A172 (cell line): ENCODE measurements around the gene FTSJ3. TPM values are rescaled to one million over a fixed set of nuclear protein-coding genes. Genes with fewer than 3 reads are reported as not detected.

Experiments
- DNase-seq: peaks from one replicate; pipeline ENCODE4 v3.0.0-alpha.2; 2015; ENCODE audit warnings: low spot score
- total RNA-seq: library from RNA; depleted of rRNA; stranded (reverse); fragments of >200 nt; shearing (Covaris generic); gene quantifications from 2 replicates; pipeline ENCODE4 v1.2.3, GENCODE V29; 2014

Gene FTSJ3
- total RNA-seq, 1 experiment from 2014 or later: 48.0 TPM

DNA sequence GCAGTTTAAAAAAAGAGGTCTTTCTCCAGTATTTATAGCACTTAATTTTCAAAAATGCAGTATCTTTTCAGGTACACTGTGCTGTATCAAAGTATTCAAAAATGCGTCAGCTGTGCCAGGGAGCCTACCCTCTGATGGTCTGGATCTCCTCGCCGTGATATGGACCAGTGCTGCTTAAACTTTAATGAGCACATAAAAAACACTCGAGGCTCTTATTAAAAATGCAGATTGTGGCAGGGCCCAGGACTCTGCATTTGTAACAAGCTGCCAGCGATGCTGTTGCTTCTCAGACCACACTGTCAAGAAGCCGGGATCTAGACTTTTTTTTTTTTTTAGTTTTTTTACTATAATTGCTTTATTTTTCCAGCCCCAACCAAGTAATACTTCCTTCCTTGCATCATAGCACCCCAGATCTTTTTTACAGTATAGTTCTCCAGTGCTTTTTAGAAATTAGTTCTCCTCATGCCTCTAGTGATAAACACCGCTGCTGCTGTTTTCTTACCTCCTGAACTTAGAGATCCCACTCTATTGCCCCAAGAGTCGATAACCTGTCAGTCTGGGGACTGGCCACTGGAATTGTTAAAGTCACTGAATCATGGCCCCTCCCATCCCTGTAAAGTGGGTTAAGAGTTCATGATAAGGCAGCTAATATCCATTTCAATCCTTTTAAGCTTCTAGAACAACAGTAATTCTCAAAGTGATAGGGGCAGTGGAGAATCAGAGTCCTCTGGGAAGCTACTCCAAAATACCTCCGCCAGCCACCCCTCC is 16.6 kb upstream of the FTSJ3 start:
- DNase-seq: no peak

DNA sequence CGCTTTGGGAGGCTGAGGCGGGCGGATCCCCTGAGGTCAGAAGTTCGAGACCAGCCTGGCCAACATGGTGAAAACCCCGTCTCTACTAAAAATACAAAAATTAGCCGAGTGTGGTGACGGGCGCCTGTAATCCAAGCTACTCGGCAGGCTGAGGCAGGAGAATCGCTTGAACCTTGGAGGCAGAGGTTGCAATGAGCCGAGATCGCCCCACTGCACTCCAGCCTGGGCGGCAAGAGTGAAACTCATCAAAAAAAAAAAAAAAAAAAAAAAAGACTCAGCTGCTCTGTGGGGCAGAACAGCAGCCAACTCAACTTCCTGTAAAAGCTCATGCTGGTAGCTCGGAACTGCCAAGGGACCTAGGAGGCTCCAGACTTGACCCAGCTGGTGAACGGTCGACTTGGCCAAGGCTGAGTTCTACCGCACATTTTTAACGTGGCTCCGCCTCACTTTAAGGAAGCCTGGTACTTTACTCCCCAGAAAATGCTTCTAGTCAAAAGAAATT is 16.0 kb upstream of the FTSJ3 start:
- DNase-seq: peak; percentile 38

DNA sequence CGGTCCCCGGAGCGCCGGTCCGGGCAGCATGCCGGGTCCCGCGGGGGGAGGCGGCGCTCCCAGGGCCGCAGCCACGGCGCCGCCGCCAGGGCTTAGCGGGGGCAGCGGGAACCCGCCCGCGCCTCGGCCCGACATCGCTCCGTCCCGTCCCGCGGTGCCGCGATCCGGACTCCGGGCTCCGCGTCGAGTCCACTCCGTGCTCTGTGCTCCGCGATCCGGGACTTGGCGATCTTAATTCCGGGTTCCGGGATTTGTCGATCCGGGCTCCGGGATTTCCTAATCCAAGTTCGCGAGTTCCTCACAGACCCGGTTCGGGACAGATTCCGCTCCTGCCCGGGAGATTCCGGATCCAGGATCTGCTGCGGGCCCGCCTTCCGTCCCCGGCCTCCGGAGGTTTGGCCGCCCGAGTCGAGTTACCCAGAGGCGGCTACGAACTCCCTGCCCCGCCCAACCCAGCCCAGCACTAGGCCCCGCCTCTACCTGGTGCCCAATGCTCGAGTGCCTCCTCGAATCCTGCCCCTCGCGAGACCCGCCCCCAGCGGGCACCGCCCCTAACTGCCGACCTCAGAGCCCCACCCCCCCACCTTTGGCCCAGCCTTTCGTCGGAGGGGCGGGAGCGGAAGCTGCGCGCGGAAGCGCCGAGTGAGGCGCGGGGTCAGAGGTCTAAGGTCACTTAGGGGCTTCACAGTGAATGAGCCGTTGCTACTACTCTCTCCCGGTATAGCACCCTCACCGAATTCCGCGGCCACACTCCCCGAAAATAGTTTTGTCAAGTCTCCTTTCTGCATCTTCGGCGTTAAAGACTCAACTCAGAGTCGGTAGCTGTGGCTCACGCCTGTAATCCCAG is 15.3 kb upstream of the FTSJ3 start, which contains the start of gene SMARCD2:
TSS of gene SMARCD2 (minus strand) at position 146 of the 847 bp plus-strand sequence. CDS start at position 135, 11 bp downstream.
- peak; percentile 97 for DNase-seq

DNA sequence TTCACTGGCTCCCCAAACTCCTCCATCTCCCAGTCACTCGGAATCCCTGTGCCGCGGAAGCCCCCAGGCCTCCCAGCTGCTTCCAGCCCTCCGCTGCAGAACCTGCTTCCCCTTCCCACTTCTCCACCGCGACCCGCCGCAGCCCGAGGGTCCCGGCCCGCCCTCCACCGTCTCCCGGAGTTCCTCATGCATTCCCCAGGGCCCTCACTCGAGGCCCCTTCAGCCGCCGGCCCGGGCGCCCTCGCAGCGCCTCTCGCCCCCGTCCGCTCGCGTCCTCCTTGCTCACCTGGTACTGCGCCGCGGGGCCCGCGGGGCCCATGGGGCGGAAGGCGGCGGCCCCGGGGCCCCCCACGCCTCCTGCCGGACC is 14.7 kb upstream of the FTSJ3 start:
- no peak for DNase-seq

DNA sequence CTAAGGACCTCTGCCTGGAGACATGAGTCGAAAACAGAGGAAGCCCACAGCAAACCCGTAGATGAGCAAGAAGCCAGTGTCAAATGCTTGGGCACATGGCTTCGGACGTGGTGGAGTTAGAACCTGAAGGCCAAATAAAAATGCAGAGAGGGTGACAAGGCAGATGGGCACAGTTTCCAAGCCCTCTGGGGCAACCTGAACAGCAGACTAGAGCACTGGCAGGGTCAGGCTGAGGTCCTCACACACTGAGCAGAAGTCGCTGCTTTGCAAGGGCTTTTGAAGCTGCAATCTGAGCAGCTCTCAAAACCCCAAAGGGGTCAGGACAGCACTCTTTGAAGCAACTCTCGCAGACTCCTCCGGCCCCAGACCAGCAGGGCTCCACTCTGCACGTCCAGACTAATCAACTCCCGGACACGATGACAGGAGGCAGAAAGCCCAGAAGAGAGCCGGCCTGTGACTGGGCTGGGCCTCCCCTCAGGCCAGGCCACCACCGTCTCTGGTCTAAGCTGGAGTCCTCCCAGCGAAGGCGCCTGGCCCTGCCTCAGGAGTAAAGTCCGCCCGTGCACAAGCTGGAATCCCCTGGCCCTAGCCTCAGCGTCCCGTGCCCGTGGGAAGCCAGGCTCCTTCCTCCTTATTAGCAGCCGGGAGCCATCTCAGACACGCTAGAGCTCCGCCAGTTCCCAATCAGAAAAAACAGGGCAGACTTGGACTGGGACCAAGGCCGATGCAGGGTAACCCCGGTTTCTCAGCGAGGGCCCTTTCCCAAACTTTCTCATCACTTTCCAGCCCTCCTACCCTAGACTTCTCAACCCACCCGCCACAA is 14.1 kb upstream of the FTSJ3 start:
- DNase-seq: peak; percentile 16

DNA sequence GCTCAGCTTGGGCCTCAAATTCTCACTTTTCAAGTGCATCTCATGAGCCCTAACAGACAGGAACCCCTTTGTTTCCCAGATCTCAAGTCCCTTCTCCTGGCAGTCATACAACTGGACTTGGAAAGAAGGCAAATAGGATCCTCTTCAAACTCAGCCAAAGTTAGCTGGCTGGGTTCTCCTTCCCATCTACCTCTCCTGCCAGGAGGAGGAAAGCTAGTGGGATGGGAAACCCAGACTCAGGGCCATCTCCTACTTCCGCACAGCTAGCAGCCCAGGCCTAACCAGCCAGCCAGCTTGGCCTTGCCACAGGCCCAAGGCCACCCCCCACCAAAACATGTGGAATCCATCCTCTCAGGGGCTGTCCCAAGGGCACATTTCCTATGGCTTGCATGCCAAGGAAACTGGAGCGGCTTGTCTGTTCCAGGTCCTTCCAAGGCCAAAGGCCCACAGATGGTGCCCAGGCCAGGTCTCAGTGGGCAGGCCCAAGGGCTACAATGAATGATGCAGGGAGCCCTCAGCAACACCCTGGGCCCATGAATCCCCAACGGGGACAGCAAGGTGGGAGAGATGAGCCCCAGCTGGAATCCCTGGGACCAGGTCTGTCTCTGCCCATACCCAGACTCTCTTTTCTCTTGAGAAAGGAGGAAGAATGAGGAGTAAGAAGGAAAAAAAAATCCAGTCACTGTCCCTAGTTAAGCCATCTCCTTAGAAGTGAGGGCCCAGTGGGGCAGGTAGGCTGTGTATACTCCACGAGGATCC is 13.3 kb upstream of the FTSJ3 start:
- no peak for DNase-seq

DNA sequence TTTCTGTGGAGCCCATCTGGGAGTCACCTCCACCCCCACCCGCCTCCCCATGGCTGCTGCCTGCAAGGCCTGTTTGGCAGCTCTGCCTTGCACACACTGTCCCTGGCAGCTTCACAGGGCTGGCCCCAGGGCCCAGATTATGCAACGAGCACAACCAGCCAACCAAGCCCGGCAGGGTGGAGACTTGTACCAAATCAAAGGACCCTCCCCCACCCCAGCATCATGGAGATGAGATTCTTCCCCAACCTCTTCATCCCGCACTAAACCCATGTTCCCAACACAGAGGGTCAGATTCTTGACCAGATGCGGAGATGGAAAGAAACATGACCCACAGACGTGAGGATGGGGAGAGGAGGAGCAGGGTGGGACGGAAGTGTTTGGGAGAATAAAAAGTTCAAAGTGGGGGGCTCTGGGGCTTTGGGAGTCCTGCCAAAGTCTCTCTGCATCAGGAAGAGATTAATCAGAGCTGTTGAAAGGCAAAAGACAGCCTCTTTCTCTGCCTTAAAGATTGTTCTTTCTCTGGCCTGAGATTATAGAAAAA is 11.2 kb upstream of the FTSJ3 start:
- no peak for DNase-seq

DNA sequence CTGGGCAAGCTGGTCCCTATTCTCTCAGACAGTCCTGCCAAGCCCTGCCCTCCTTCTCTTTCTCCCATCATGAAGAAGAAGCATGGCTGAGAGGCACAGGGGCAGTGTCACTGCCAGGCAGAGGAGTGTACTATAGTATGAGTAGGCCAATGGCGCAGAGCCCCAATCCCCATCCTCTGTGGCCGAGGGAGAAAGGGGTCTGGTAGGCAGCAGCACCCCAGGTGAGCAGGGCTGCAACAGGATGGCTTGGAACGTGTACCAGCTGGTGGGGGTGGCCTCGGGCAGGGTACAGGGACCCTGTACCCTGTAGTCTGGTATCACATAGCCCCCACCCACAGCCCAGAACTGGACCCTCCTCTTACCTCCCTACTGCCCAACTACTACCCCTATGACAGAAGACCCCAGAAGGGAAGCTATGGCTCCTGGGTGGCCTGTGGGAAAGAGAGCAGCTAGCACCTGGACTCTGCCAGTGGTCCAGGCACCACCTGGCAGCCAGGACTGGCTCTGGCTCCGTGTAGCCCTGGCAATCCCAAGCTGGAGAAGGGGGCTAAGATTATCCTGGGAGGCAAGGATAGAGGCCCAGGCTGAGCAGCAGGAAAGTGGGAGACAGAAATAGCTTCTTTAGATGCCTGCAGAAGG is 10.6 kb upstream of the FTSJ3 start:
- DNase-seq: no peak

DNA sequence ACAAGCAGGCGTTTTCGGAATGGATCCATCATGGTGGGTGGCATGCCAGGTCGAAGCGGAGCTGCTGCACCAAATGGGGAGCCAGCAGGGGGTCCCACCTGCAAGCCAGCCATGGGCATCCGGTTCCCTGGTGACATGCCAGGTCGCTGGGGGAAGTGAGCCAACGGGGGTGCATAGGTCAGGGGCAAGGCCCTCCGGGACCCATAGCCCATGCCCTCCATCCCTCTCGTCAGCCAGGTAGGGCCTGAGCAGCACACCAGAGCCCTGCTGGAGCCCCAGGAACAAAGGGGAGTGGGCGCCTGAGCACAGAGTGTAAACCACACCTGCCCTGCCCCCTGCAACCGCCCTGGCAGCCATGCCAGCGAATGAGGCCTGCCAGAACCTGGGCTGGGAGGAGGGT is 10.0 kb upstream of the FTSJ3 start:
- no peak for DNase-seq

DNA sequence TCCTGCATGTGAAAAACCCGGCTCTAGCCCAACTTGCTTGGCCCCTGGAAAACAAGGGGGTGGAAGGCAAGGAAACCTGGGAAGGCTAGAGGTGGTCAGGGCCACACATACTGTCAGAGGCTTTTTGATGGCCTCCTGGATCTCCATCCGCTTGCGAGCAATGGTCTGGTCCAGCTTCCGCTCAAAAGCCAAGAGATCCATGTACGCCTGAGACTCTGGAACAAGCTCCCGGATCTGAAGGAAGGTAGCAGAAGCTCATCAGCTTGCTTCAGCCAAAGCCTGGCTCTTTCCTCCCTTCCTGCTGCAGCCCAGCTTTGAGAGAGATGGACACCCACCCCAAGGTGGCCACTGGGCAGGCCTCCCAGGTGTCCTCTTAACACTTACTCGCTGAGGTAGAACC is 9.3 kb upstream of the FTSJ3 start:
- no peak for DNase-seq

DNA sequence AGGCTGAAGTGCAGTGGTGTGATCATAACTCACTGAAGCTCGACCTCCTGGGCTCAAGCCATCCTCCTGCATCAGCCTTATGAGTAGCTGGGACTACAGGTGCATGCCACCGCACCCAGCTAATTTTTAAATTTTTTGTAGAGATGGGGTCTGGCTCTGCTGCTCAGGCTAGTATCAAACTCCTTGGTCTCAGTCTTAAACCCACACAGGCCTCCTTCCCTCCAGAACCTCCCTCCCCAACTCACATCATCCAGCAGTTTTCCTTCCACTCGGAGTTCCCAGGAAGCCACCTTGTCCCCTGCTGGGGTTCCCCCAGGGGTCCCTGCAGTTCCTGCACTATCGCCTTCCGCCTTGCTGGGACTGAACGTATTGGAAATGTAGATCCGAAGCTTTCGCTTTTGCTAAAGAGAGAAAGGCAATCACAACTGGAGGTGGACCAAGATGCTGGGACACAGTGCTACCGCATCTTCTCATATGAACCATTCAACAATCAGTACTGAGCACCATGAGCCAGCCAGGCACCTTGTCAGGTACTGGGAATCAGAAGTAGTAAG is 7.8 kb upstream of the FTSJ3 start:
- DNase-seq: no peak

DNA sequence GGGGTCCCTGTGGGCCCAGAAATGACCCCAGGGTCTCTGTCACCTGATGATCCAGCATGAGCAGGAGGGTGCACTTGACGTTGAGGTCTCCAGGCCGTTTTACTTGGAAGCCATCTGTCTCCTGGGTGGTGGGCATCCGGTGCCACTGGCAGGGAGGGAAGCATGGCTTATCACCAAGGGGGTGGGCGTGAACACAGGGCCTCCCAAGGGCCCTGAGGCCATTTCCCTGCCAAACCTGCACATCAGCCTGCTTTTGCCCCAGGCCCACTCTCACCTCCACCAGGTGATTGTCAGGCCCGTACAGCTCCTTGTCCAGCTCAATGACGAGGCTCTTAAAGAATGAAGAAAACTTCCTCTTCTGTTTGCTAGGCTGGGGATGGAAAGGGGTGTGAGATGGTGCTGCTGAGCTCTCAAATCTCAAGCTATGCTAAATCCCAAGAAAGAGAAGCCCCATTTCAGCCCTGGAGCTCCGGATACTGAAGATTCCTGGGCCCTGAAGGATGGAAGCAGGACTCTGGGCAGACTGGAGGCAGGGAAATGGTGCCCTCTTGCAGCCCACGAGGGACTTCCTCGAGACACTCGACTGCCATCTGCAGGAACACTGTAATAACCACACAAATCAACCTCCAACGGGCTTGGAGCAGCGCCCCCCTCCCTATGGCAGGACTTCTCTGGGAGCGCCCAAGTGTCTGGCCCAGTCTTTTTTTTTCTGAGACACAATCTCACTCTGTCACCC is 7.1 kb upstream of the FTSJ3 start:
- peak; percentile 83 for DNase-seq

DNA sequence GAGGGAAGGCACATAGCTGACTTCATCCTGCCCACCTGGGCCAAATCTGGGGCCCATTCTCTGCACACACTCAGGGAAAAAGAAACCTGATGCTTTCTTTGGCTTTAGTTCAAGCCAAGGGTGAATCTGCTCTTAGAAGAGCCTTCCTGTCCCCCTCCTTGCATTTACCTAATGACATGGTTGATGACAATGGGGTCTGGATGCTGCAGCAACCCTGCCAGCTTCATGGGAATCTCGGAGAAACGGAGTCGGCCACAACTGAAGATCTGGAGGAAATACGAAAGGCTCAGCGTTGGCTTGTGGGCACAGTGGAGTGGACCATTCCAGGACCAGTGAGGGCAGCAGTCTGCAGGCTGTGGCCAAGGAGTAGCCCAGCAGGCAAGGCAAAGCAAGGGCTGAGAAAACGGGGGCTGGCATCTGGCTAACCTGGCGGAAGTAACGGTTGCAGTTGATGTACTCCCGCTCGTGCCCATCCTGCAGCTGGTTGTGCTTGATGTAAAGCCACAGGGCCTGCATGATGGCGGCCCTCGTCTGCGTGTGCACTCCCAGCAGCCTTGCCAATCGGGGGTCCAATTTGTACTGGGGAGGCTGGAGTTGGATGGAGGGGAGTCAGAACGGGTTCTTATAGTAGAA is 6.4 kb upstream of the FTSJ3 start:
- DNase-seq: no peak

DNA sequence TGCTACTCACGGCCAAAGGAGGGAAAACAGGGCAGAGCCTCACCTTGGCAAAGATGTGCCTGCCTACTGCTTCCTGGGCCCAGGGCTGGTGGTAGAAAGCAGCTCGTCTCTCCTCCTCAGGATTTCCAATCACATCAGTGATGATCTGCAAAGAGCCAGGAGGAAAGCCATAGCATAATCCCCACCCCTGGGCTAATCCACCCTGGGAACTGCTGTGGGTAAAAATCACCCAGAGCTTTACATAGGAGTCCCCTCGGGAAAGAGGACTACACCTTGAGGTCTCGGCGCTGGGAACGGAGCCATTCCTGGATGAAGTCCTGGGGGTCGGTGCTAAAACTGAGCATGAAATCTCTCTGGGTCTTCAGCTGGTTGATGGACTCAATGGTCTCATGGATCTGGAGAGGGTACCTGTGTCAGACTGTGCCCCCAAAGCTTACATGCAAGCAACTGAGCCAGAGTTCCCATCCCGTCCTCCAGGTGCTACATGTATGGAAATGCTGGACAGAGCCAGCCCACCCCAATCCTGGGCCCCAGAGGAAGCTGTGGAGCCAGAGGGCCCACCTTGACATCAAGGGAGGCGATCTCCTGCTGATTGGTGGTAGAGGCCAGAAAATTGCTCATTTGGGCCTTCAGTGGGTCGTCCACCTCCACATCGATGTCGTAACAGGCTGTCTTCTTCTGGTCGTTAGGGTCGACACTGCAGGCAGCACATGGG is 5.7 kb upstream of the FTSJ3 start:
- no peak for DNase-seq

DNA sequence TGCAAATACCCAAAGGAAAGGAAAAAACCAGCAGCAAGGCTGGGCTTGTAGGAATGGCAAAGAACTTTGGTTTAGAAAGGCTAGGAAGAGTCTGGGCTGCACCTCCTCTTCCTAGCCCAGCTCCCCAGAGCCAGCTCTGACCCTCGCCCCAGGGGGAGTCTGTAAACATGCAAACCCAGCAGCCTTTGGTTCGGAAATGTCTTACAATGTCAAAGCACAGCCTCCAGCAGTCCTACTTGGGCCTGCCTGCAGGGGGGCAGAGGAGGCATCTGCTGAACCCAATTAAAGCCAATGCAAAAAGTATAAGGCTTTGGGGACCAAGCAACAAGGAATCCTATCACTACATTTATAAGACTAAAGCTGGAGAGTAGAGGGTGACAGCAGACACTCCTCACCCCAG is 5.0 kb upstream of the FTSJ3 start:
- no peak for DNase-seq

DNA sequence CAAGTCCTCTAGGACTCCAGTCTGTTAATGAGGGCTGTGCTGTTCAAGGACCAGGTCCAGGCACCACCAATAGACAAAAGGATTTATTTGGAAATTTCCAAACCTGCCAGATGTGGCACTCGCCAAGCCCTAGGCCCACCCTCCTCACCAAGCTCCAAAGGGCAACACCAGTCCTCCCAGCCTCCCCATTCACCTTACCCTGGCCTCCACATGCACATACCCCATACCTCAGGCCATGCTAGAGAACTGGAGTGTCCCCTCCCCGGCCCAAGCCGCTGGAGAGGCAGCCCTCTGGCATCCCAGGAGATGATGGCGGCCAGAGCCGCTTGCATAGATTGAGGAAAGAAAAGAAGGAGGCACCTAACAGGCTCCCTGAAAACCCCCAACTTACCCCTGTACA is 4.6 kb upstream of the FTSJ3 start:
- DNase-seq: no peak

DNA sequence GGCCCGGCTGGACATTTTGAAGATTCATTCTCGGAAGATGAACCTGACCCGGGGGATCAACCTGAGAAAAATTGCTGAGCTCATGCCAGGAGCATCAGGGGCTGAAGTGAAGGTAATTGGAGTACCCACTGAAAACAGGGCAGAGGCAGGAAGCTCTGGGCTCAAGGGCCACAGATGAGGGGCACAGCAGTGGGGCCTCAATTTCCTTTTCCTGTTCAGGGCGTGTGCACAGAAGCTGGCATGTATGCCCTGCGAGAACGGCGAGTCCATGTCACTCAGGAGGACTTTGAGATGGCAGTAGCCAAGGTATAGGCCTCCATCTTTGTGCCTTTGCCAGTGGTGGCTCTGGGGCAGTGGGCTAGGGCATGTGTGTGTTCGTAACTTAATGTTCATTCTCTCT is 4.0 kb upstream of the FTSJ3 start:
- DNase-seq: no peak

DNA sequence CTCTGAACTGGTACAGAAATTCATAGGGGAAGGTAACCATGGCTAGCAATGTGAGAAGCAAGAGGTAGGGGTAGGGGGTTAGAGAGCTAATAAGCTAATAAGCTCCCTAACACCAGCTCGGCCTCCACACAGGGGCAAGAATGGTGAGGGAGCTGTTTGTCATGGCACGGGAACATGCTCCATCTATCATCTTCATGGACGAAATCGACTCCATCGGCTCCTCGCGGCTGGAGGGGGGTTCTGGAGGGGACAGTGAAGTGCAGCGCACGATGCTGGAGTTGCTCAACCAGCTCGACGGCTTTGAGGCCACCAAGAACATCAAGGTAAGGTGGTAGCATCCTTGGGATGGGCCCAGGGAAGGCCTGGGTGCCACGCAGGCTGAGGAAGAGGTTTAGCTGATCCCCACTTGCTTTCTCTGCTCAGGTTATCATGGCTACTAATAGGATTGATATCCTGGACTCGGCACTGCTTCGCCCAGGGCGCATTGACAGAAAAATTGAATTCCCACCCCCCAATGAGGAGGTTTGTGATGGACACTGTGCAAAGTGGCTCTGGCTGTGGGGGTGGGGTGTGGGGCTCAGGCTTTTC is 3.5 kb upstream of the FTSJ3 start:
- DNase-seq: no peak
